Measurements from ENCODE around the gene TRAPPC2B. TPM values are rescaled to one million over a fixed set of nuclear protein-coding genes. Genes with fewer than 3 reads are reported as not detected.
A peak's percentile ranks its signal among the peaks of the same experiment; 100 is the strongest.

The TRAPPC2B gene
- total RNA-seq: 36.7 TPM

- peak; percentile 95 for FAIRE-seq
- peak; percentile 74 to 96 for DNase-seq (ENCODE audit: low spot score in 2 of 2)
Measured at GRCh38 chr19:57362997-57363687, at the start of gene TRAPPC2B, which contains the start of gene ZNF547. Gene TRAPPC2B, plus strand, starts transcription at chr19:57363551. Its CDS starts 1,283 bp downstream, at chr19:57364834. Gene ZNF547, plus strand, starts transcription at chr19:57363551. Its CDS starts 5,005 bp downstream, at chr19:57368556.

- FAIRE-seq (no peak), DNase-seq (ENCODE audit: low spot score in 2 of 2) (no peak)
Measured at GRCh38 chr19:57314146-57314545, 49.2 kb upstream of the TRAPPC2B start.

- FAIRE-seq (no peak), DNase-seq (ENCODE audit: low spot score in 2 of 2) (peak in 1 of 2 donors; percentile 26)
Measured at GRCh38 chr19:57317503-57317902, 45.8 kb upstream of the TRAPPC2B start.

- FAIRE-seq (no peak), DNase-seq (ENCODE audit: low spot score in 2 of 2) (no peak)
Measured at GRCh38 chr19:57319869-57320179, 43.5 kb upstream of the TRAPPC2B start.

- DNase-seq (ENCODE audit: low spot score in 2 of 2) (peak; percentile 94 to 99), FAIRE-seq (peak; percentile 44)
Measured at GRCh38 chr19:57320180-57321084, 42.9 kb upstream of the TRAPPC2B start, which contains the start of gene ZNF543. Gene ZNF543, plus strand, starts transcription at chr19:57320472. Its CDS starts 382 bp downstream, at chr19:57320854.

GRCh38 chr19:57321116-57321515 is 42.2 kb upstream of the TRAPPC2B start:
- DNase-seq (ENCODE audit: low spot score in 2 of 2): no peak
- FAIRE-seq: no peak

GRCh38 chr19:57321751-57322150 is 41.6 kb upstream of the TRAPPC2B start:
- FAIRE-seq: no peak
- DNase-seq (ENCODE audit: low spot score in 2 of 2): no peak

GRCh38 chr19:57324992-57325391 is 38.4 kb upstream of the TRAPPC2B start:
- no peak for DNase-seq (ENCODE audit: low spot score in 2 of 2)

GRCh38 chr19:57327993-57328392 is 35.4 kb upstream of the TRAPPC2B start:
- FAIRE-seq (no peak), DNase-seq (ENCODE audit: low spot score in 2 of 2) (no peak)

More at GRCh38 chr19:57324992-57325391, 38.4 kb upstream of the TRAPPC2B start:
- no peak for FAIRE-seq

GRCh38 chr19:57334191-57334590 is 29.2 kb upstream of the TRAPPC2B start:
- no peak for DNase-seq (ENCODE audit: low spot score in 2 of 2)
- no peak for FAIRE-seq

GRCh38 chr19:57338877-57339276 is 24.5 kb upstream of the TRAPPC2B start:
- FAIRE-seq (no peak), DNase-seq (ENCODE audit: low spot score in 2 of 2) (no peak)

GRCh38 chr19:57342582-57342981 is 20.8 kb upstream of the TRAPPC2B start:
- no peak for FAIRE-seq
- DNase-seq (ENCODE audit: low spot score in 2 of 2): no peak

GRCh38 chr19:57348136-57348535 is 15.2 kb upstream of the TRAPPC2B start:
- FAIRE-seq: no peak
- DNase-seq (ENCODE audit: low spot score in 2 of 2): no peak

GRCh38 chr19:57350877-57351805 is 12.2 kb upstream of the TRAPPC2B start, which contains the start of gene ZNF304:
Gene ZNF304, plus strand, starts transcription at chr19:57351271. Its CDS starts 394 bp downstream, at chr19:57351665.
- FAIRE-seq (peak; percentile 13), DNase-seq (ENCODE audit: low spot score in 2 of 2) (peak; percentile 76 to 92)

GRCh38 chr19:57351867-57352266 is 11.5 kb upstream of the TRAPPC2B start:
- DNase-seq (ENCODE audit: low spot score in 2 of 2) (no peak), FAIRE-seq (no peak)

- FAIRE-seq: no peak
- DNase-seq (ENCODE audit: low spot score in 2 of 2): no peak
Measured at GRCh38 chr19:57355916-57356315, 7.4 kb upstream of the TRAPPC2B start.

GRCh38 chr19:57357406-57357805 is 5.9 kb upstream of the TRAPPC2B start:
- no peak for DNase-seq (ENCODE audit: low spot score in 2 of 2)
- no peak for FAIRE-seq

- FAIRE-seq (no peak), DNase-seq (ENCODE audit: low spot score in 2 of 2) (no peak)
Measured at GRCh38 chr19:57359300-57359699, 4.1 kb upstream of the TRAPPC2B start.

GRCh38 chr19:57362419-57362818 is 932 bp upstream of the TRAPPC2B start:
- no peak for FAIRE-seq
- no peak for DNase-seq (ENCODE audit: low spot score in 2 of 2)

- FAIRE-seq (no peak), DNase-seq (ENCODE audit: low spot score in 2 of 2) (peak in 1 of 2 donors; percentile 36)
Measured at GRCh38 chr19:57363688-57364181, 384 bp downstream of the TRAPPC2B start.
